HG02938 (cell line): ENCODE data around the gene TRIM51.
"Not testable (repeated sequence)": the region's sequence is repeated elsewhere in the genome, so short reads cannot be mapped to it uniquely, and the experiment has no call there.

Experiments used
- ATAC-seq: cut with Tn5 transposase; IDR thresholded peaks from one replicate; pipeline ENCODE4 v1.9.1; 2021; ENCODE audit warnings: mild to moderate bottlenecking, moderate library complexity; ENCODE audit not compliant: unreplicated experiment

The TRIM51 gene, protein sequence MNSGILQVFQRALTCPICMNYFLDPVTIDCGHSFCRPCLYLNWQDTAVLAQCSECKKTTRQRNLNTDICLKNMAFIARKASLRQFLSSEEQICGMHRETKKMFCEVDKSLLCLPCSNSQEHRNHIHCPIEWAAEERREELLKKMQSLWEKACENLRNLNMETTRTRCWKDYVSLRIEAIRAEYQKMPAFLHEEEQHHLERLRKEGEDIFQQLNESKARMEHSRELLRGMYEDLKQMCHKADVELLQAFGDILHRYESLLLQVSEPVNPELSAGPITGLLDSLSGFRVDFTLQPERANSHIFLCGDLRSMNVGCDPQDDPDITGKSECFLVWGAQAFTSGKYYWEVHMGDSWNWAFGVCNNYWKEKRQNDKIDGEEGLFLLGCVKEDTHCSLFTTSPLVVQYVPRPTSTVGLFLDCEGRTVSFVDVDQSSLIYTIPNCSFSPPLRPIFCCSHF

GRCh38 chr11:55882997-55883396 lies at the start of gene TRIM51:
TSS of gene TRIM51 (plus strand) at chr11:55883297. CDS start at chr11:55885429, 2,132 bp downstream.
- not testable (repeated sequence) for ATAC-seq

DNA sequence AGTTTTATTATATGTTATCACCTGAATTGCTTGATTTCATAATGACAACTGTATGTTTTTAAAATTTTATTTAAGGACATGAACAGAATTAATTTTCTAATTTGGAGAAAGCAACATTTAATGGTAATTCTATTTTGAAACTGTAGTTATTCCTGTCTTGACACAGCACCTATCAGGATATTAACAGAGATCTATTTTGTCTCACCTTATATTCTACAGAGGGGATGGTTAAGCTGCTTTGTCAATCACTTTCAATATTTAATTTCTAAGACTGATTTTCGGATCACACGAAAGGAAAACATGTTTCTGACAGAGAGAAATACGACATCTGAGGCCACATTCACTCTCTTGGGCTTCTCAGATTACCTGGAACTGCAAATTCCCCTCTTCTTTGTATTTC lies 44.6 kb upstream of the TRIM51 start, which contains the start of gene OR5D16:
TSS of gene OR5D16 (plus strand) at position 301 of the 400 bp plus-strand sequence. CDS start at position 301, 0 bp downstream.
- no peak for ATAC-seq

GRCh38 chr11:55847453-55847852 lies 35.6 kb upstream of the TRIM51 start:
- no peak for ATAC-seq

DNA sequence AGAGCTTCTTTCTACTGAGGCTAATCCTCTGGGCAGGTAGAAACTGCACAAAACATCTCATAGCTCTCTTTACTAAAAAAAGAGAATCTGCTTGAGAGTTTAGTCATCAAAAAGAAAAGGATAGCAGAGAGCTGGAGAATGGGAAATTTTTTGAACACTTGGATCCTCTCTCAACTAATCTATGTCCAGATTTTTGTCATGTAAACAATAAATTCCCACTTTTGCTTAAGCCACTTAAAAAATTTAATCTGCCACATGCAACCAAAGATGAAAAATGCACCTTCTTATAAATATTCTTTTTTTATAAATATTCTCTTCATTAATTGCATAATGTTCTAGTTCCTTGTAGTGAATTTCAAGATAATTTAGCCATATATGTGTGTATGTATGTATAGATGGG lies 34.1 kb upstream of the TRIM51 start:
- no peak for ATAC-seq

- ATAC-seq, result no peak
Measured at GRCh38 chr11:55852141-55852540, 31.0 kb upstream of the TRIM51 start.

DNA sequence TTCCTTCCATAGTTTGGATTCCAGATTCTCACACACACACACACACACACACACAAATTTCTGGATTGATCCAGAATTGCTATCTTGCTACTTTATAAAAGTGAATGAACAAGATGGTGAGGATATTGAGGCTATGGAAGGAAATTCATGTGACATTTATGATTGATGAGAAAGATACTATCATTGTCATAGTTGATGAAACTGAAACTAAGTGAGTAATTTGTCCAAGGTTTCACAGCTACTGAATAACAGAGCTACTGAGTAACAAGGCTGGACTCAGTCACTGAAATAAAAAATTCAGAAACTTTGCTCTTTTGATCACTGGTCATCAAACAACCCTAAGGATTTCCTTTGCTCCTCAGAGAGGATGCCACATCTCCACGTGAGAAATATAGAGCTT lies 28.4 kb upstream of the TRIM51 start:
- no peak for ATAC-seq

GRCh38 chr11:55867354-55867753 lies 15.7 kb upstream of the TRIM51 start:
- ATAC-seq, result not testable (repeated sequence)

GRCh38 chr11:55872731-55873130 lies 10.4 kb upstream of the TRIM51 start:
- not testable (repeated sequence) for ATAC-seq

DNA sequence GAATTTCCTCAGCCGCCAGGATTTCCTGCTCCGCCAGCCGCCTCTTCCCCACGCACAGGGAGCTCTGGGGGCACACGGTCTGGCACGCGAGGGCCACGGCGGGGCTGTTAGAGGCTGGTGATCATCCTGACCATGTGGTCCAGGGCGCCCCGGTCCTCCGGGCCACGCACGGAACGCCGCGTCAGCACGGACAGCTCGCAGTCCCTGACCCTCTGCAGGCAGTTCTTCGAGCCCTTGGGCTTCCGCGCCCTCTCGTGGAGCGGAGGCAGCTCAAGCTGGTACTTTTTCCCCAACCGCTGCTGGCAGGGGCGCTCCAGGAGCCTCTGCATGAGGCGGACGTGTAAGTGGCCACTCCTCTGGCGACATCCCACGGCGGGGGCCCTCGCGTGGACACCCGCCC lies 10.0 kb upstream of the TRIM51 start:
- ATAC-seq, result not testable (repeated sequence)

- ATAC-seq, result not testable (repeated sequence)
Measured at GRCh38 chr11:55884995-55885394, 1.9 kb downstream of the TRIM51 start.

DNA sequence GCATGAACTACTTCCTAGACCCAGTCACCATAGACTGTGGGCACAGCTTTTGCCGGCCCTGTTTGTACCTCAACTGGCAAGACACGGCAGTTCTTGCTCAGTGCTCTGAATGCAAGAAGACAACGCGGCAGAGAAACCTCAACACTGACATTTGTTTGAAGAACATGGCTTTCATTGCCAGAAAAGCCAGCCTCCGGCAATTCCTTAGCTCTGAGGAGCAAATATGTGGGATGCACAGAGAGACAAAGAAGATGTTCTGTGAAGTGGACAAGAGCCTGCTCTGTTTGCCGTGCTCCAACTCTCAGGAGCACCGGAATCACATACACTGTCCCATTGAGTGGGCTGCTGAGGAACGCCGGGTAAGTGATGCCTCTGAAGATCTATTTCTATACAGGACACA lies 2.4 kb downstream of the TRIM51 start:
- not testable (repeated sequence) for ATAC-seq

- ATAC-seq, result no peak
Measured at GRCh38 chr11:55895216-55895615, 12.1 kb downstream of the TRIM51 start.

GRCh38 chr11:55902308-55902707 lies 19.2 kb downstream of the TRIM51 start:
- no peak for ATAC-seq

- ATAC-seq, result no peak
Measured at GRCh38 chr11:55914482-55914881, 31.4 kb downstream of the TRIM51 start, which contains the start of gene OR5W2. TSS of gene OR5W2 (minus strand) at chr11:55914582. CDS start at chr11:55914582, 0 bp downstream.

DNA sequence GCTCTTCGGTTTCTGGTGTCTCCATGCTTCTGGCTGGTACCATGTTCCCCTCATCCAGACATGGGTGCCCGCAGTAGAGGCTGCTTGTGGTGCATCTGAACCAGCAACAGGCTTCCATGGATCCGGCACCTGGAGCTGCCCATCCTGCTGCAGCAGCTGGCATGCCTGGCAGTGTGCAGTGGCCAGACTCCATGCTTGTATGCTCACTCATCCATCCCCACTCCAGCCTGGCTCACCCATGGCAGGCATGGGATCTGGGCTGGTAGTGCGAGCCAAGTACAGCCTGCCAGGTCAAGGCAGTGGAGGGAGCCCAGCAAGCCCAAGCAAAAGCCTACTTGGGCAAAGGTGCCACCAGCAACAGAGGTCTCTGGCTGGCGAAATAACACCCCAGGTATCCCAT lies 37.4 kb downstream of the TRIM51 start:
- ATAC-seq, result no peak

- ATAC-seq, result no peak
Measured at GRCh38 chr11:55936300-55936699, 53.2 kb downstream of the TRIM51 start, which contains the start of gene OR5I1. TSS of gene OR5I1 (minus strand) at chr11:55936400. CDS start at chr11:55936400, 0 bp downstream.
